T47D (cell line): ENCODE measurements around the gene OPN3.

ENCODE experiments used
- DNase-seq, 2 experiments: peaks; one replicate each; pipeline versions ENCODE4 v3.0.0 to v3.0.0-alpha.2; 2011 to 2012; ENCODE audit warnings: low read depth in 1 of 2, low spot score in 1 of 2
- JUND ChIP-seq: IDR thresholded peaks from 2 replicates; pipeline ENCODE4 v1.6.1; 2012; ENCODE audit warnings: low read depth
- in situ Hi-C: cut with HindIII; loops from 2 replicates; pipeline ENCODE4 v1.10.0; 2016; ENCODE audit warnings: low sequenced_read_pairs, low pct_unique_long_range_greater_than_20kb

Gene OPN3

GRCh38 chr1:241550318-241550717, 89.9 kb downstream of the OPN3 start:
- DNase-seq: no peak
- in situ Hi-C loops: no loop called here
- TF ChIP-seq JUND: no peak

DNA sequence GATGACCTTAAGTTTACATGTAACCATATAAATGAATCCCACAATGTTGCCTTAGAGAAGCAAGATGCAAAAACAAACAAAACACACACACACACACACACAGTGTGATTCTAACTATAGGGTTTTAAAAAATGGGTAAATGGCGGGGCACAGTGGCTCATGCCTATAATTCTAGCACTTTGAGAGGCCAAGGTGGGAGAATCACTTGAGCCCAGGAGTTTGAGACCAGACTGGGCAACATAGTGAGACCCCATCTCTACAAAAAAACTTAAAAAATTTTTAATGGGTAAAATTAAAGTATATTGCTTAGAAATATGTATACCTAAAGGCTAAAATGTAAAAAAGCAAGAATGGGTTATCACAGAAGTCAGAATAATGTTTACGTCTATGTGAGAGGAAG, 92.2 kb downstream of the OPN3 start:
- no peak for DNase-seq
- no peak for TF ChIP-seq JUND
- in situ Hi-C loops: no loop called here
